HG03095 (cell line): ENCODE measurements around the gene GSK3B.
A peak's percentile ranks its signal among the peaks of the same experiment; 100 is the strongest.
"Not testable (repeated sequence)": the region's sequence is repeated elsewhere in the genome, so short reads cannot be mapped to it uniquely, and the experiment has no call there.

ENCODE experiments used
- ATAC-seq: cut with Tn5 transposase; IDR thresholded peaks from one replicate; pipeline ENCODE4 v1.9.1; 2021; ENCODE audit warnings: moderate library complexity; ENCODE audit not compliant: unreplicated experiment

Gene GSK3B

GRCh38 chr3:120057626-120058025 lies 36.6 kb downstream of the GSK3B start:
- ATAC-seq, result no peak

GRCh38 chr3:120057029-120057428 lies 37.2 kb downstream of the GSK3B start:
- ATAC-seq, result no peak

GRCh38 chr3:120053647-120054046 lies 40.6 kb downstream of the GSK3B start:
- not testable (repeated sequence) for ATAC-seq

GRCh38 chr3:120052677-120053076 lies 41.6 kb downstream of the GSK3B start:
- peak; percentile 34 for ATAC-seq

- peak; percentile 81 for ATAC-seq
Measured at GRCh38 chr3:120052225-120052624, 42.0 kb downstream of the GSK3B start.

GRCh38 chr3:120051570-120051969 lies 42.7 kb downstream of the GSK3B start:
- ATAC-seq, result not testable (repeated sequence)

GRCh38 chr3:120049881-120050539 lies 44.2 kb downstream of the GSK3B start:
- no peak for ATAC-seq

- ATAC-seq, result no peak
Measured at GRCh38 chr3:120049072-120049471, 45.2 kb downstream of the GSK3B start.

- no peak for ATAC-seq
Measured at GRCh38 chr3:120048355-120049041, 45.7 kb downstream of the GSK3B start.

GRCh38 chr3:120047686-120048085 lies 46.6 kb downstream of the GSK3B start:
- no peak for ATAC-seq

- no peak for ATAC-seq
Measured at GRCh38 chr3:120040813-120041377, 53.4 kb downstream of the GSK3B start.

- no peak for ATAC-seq
Measured at GRCh38 chr3:120039642-120040610, 54.3 kb downstream of the GSK3B start.

GRCh38 chr3:120033596-120033995 lies 60.7 kb downstream of the GSK3B start:
- no peak for ATAC-seq

- ATAC-seq, result no peak
Measured at GRCh38 chr3:120031561-120031960, 62.7 kb downstream of the GSK3B start.

GRCh38 chr3:120029749-120030148 lies 64.5 kb downstream of the GSK3B start:
- ATAC-seq, result no peak

- no peak for ATAC-seq
Measured at GRCh38 chr3:120028271-120029047, 65.8 kb downstream of the GSK3B start.

GRCh38 chr3:120027226-120027625 lies 67.0 kb downstream of the GSK3B start:
- ATAC-seq, result no peak

GRCh38 chr3:120025520-120025919 lies 68.7 kb downstream of the GSK3B start:
- no peak for ATAC-seq

GRCh38 chr3:120024103-120024502 lies 70.1 kb downstream of the GSK3B start:
- no peak for ATAC-seq

- ATAC-seq, result no peak
Measured at GRCh38 chr3:120022729-120023128, 71.5 kb downstream of the GSK3B start.
